Measurements from ENCODE around the gene HRCT1. TPM values are rescaled to one million over a fixed set of nuclear protein-coding genes. Genes with fewer than 3 reads are reported as not detected.
"Not testable (repeated sequence)": the region's sequence is repeated elsewhere in the genome, so short reads cannot be mapped to it uniquely, and the experiment has no call there.

HRCT1 gene
- polyA plus RNA-seq (2014; cell fraction: cytosol; rRNA removed), result not detected in 2 replicates
- not detected in 2 replicates for polyA plus RNA-seq (2014; cell fraction: nucleus; rRNA removed)

- no peak for DNase-seq (ENCODE audit: low spot score)
Observed at GRCh38 chr9:35905912-35906679, at the start of gene HRCT1. TSS of gene HRCT1 (plus strand) at chr9:35906202. CDS start at chr9:35906288, 86 bp downstream.

- DNase-seq (ENCODE audit: low spot score), result no peak
Observed at GRCh38 chr9:35856206-35856605, 49.8 kb upstream of the HRCT1 start.

GRCh38 chr9:35856882-35857281, 49.1 kb upstream of the HRCT1 start:
- no peak for DNase-seq (ENCODE audit: low spot score)

- no peak for DNase-seq (ENCODE audit: low spot score)
Observed at GRCh38 chr9:35858458-35858857, 47.5 kb upstream of the HRCT1 start.

- no peak for DNase-seq (ENCODE audit: low spot score)
Observed at GRCh38 chr9:35859310-35859989, 46.6 kb upstream of the HRCT1 start.

GRCh38 chr9:35859990-35860339, 46.0 kb upstream of the HRCT1 start:
- no peak for DNase-seq (ENCODE audit: low spot score)

- DNase-seq (ENCODE audit: low spot score), result no peak
Observed at GRCh38 chr9:35861161-35861897, 44.7 kb upstream of the HRCT1 start.

GRCh38 chr9:35862328-35862727, 43.7 kb upstream of the HRCT1 start:
- DNase-seq (ENCODE audit: low spot score), result no peak

- DNase-seq (ENCODE audit: low spot score), result peak; percentile 21
Observed at GRCh38 chr9:35863583-35863982, 42.4 kb upstream of the HRCT1 start.

- DNase-seq (ENCODE audit: low spot score), result no peak
Observed at GRCh38 chr9:35864695-35865255, 41.2 kb upstream of the HRCT1 start.

- DNase-seq (ENCODE audit: low spot score), result no peak
Observed at GRCh38 chr9:35867538-35867937, 38.5 kb upstream of the HRCT1 start.

GRCh38 chr9:35868933-35869332, 37.1 kb upstream of the HRCT1 start:
- DNase-seq (ENCODE audit: low spot score), result no peak

GRCh38 chr9:35869621-35870216, 36.3 kb upstream of the HRCT1 start:
- DNase-seq (ENCODE audit: low spot score), result no peak

GRCh38 chr9:35870351-35870923, 35.6 kb upstream of the HRCT1 start, which contains the start of gene OR13J1:
TSS of gene OR13J1 (minus strand) at chr9:35870401. CDS start at chr9:35870401, 0 bp downstream.
- DNase-seq (ENCODE audit: low spot score), result no peak

- DNase-seq (ENCODE audit: low spot score), result no peak
Observed at GRCh38 chr9:35871545-35871944, 34.5 kb upstream of the HRCT1 start.

- no peak for DNase-seq (ENCODE audit: low spot score)
Observed at GRCh38 chr9:35872505-35872904, 33.5 kb upstream of the HRCT1 start.

GRCh38 chr9:35882263-35882848, 23.6 kb upstream of the HRCT1 start:
- peak; percentile 77 for DNase-seq (ENCODE audit: low spot score)

GRCh38 chr9:35882996-35883395, 23.0 kb upstream of the HRCT1 start:
- no peak for DNase-seq (ENCODE audit: low spot score)

GRCh38 chr9:35884908-35885307, 21.1 kb upstream of the HRCT1 start:
- DNase-seq (ENCODE audit: low spot score), result not testable (repeated sequence)

- DNase-seq (ENCODE audit: low spot score), result no peak
Observed at GRCh38 chr9:35891646-35892045, 14.4 kb upstream of the HRCT1 start.

GRCh38 chr9:35892051-35892450, 14.0 kb upstream of the HRCT1 start:
- DNase-seq (ENCODE audit: low spot score), result no peak
